Activated CD4-positive, alpha-beta T cell treated with anti-CD3 and anti-CD28 coated beads, Interleukin-2, amount 10 ng/mL, durations not matched to agents 7 days and 5 days (primary cell): ENCODE measurements around the gene UIMC1. TPM values are rescaled to one million over a fixed set of nuclear protein-coding genes. Genes with fewer than 3 reads are reported as not detected.

Experiments
- CTCF ChIA-PET: fragments of 350-600 bp; sonication (Branson Sonifier 250); formaldehyde crosslinking; loops from one replicate; lab custom pipeline; 2021; ENCODE audit warnings: antibody characterized with exemption; lab: Charles Lee
- POLR2A ChIA-PET: fragments of 350-600 bp; sonication (Branson Sonifier 250); formaldehyde crosslinking; loops from one replicate; lab custom pipeline; 2021; ENCODE audit warnings: antibody characterized with exemption; lab: Charles Lee
- DNase-seq: peaks from one replicate; pipeline ENCODE4 v3.0.0-alpha.2; 2020
- H3K27ac Mint-ChIP-seq: one replicate; pipeline ENCODE4 v1.8.0; 2021; ENCODE audit warnings: mild to moderate bottlenecking, moderate library complexity, mixed read lengths
- H3K27me3 Mint-ChIP-seq: one replicate; pipeline ENCODE4 v1.8.0; 2021; ENCODE audit warnings: mixed read lengths
- H3K36me3 Mint-ChIP-seq: one replicate; pipeline ENCODE4 v1.8.0; 2021; ENCODE audit warnings: low read depth, mixed read lengths
- H3K4me1 Mint-ChIP-seq: one replicate; pipeline ENCODE4 v1.8.0; 2021; ENCODE audit warnings: mixed read lengths
- H3K4me3 Mint-ChIP-seq: one replicate; pipeline ENCODE4 v1.8.0; 2021; ENCODE audit warnings: mild to moderate bottlenecking, moderate library complexity, mixed read lengths
- H3K9me3 Mint-ChIP-seq: one replicate; pipeline ENCODE4 v1.8.0; 2021; ENCODE audit warnings: mixed read lengths
- total RNA-seq, 2 experiments: library from RNA; stranded (reverse); gene quantifications; one replicate each; pipeline ENCODE4 v1.2.3, GENCODE V29; 2021

UIMC1 gene
- total RNA-seq, 2 experiments from 2014 or later: 49.3 to 53.0 TPM

- no peaks in the 10 kb centered on the region for H3K4me1 Mint-ChIP-seq
- no peaks in the 10 kb centered on the region for H3K36me3 Mint-ChIP-seq
- H3K27ac Mint-ChIP-seq: no peak overlapping the region
- H3K9me3 Mint-ChIP-seq: peaks cover 5% of the 10 kb centered on the region
- no peak for DNase-seq
- ChIA-PET CTCF (interaction anchor here (0.5 kb wide), 1 partner anchor 1208 kb away, joined by 4 read pairs; no protein-coding TSS in a partner anchor), POLR2A (no interaction called here)
- peaks cover 18% of the 10 kb centered on the region for H3K27me3 Mint-ChIP-seq
- H3K4me3 Mint-ChIP-seq: no peak overlapping the region
These were observed 140.6 kb downstream of the UIMC1 start for GRCh38 chr5:176865964-176866363.

GRCh38 chr5:176864755-176865154 is 141.8 kb downstream of the UIMC1 start:
- Mint-ChIP-seq H3K27me3 (peaks cover 18% of the 10 kb centered on the region), H3K36me3 (no peaks in the 10 kb centered on the region), H3K4me3 (no peak overlapping the region), H3K4me1 (no peaks in the 10 kb centered on the region), H3K27ac (no peak overlapping the region), H3K9me3 (no peaks in the 10 kb centered on the region)
- ChIA-PET POLR2A (no interaction called here), CTCF (no interaction called here)
- no peak for DNase-seq

DNA sequence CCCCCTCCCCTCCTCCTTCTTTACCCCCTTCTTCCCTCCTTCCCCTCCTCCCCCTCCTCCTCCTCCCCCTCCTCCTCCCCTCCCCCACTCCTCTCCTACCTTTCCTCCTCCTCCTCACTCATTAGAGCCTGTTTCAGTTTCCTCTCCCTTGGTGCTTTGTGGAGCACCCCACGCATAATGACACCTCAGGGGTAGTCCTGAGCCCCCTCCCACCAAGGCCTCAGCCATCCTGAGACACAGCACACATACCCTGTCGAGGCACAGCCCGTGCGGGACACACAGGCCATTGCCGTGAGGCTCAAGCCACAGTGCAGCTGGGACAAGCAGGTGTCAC is 142.8 kb downstream of the UIMC1 start:
- CTCF ChIA-PET: no interaction called here
- DNase-seq: no peak
- Mint-ChIP-seq H3K27ac (no peak overlapping the region), H3K9me3 (no peaks in the 10 kb centered on the region), H3K4me1 (no peaks in the 10 kb centered on the region), H3K4me3 (no peak overlapping the region), H3K27me3 (peaks cover 18% of the 10 kb centered on the region), H3K36me3 (no peaks in the 10 kb centered on the region)
- POLR2A ChIA-PET: no interaction called here

GRCh38 chr5:176863041-176863764 is 143.4 kb downstream of the UIMC1 start:
- Mint-ChIP-seq H3K4me3 (no peak overlapping the region), H3K36me3 (no peaks in the 10 kb centered on the region), H3K27ac (no peak overlapping the region), H3K27me3 (peaks cover 18% of the 10 kb centered on the region), H3K4me1 (no peaks in the 10 kb centered on the region), H3K9me3 (no peaks in the 10 kb centered on the region)
- ChIA-PET CTCF (no interaction called here), POLR2A (no interaction called here)
- DNase-seq: no peak

GRCh38 chr5:176862330-176862995 is 144.1 kb downstream of the UIMC1 start:
- peaks cover 18% of the 10 kb centered on the region for H3K27me3 Mint-ChIP-seq

DNA sequence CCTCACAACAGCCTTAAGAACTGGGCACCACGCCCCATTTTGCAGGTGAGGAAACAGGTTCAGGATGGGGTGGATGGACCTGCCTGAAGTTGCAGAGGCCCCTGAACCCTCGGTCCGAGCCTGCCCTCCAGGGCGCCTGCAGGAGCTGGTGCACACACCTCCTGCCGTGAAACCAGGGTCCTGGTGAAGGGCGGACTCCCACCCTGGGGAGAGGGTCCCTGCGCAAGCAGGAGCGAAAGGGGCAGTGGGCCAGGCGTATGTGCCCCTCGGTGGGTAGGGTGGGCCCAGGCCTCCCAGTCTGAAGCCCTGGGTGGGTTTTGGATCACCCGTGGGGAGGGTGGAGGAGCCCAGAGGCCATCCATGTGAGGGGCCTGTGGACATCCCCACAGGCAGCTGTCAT is 145.3 kb downstream of the UIMC1 start:
- Mint-ChIP-seq H3K4me3 (no peak overlapping the region), H3K27ac (no peak overlapping the region), H3K27me3 (peaks cover 8% of the 10 kb centered on the region), H3K36me3 (no peaks in the 10 kb centered on the region), H3K4me1 (no peaks in the 10 kb centered on the region), H3K9me3 (no peaks in the 10 kb centered on the region)
- POLR2A ChIA-PET: no interaction called here
- CTCF ChIA-PET: interaction anchor here (1.2 kb wide), 1 partner anchor 201 kb away, joined by 7 read pairs; no protein-coding TSS in a partner anchor
- no peak for DNase-seq

More at GRCh38 chr5:176862330-176862995, 144.1 kb downstream of the UIMC1 start:
- Mint-ChIP-seq H3K4me3 (no peak overlapping the region), H3K4me1 (no peaks in the 10 kb centered on the region), H3K36me3 (no peaks in the 10 kb centered on the region), H3K27ac (no peak overlapping the region), H3K9me3 (no peaks in the 10 kb centered on the region)
- POLR2A ChIA-PET: no interaction called here
- no peak for DNase-seq
- CTCF ChIA-PET: no interaction called here

GRCh38 chr5:176860381-176860780 is 146.2 kb downstream of the UIMC1 start:
- peaks cover 6% of the 10 kb centered on the region for H3K27me3 Mint-ChIP-seq
- CTCF ChIA-PET: interaction anchor here (1.0 to 1.2 kb wide), 2 partner anchors 17 to 200 kb away, joined by 3 to 7 read pairs; no protein-coding TSS in a partner anchor
- H3K27ac Mint-ChIP-seq: no peak overlapping the region

GRCh38 chr5:176859916-176860315 is 146.7 kb downstream of the UIMC1 start:
- DNase-seq: no peak
- ChIA-PET CTCF (interaction anchor here (1.0 kb wide), 1 partner anchor 18 kb away, joined by 3 read pairs; no protein-coding TSS in a partner anchor), POLR2A (no interaction called here)
- Mint-ChIP-seq H3K9me3 (no peaks in the 10 kb centered on the region), H3K36me3 (no peaks in the 10 kb centered on the region), H3K27ac (no peak overlapping the region), H3K4me3 (no peak overlapping the region), H3K4me1 (no peaks in the 10 kb centered on the region), H3K27me3 (peaks cover 5% of the 10 kb centered on the region)

More at GRCh38 chr5:176860381-176860780, 146.2 kb downstream of the UIMC1 start:
- Mint-ChIP-seq H3K4me1 (no peaks in the 10 kb centered on the region), H3K4me3 (no peak overlapping the region), H3K9me3 (no peaks in the 10 kb centered on the region), H3K36me3 (no peaks in the 10 kb centered on the region)
- no peak for DNase-seq
- POLR2A ChIA-PET: no interaction called here

DNA sequence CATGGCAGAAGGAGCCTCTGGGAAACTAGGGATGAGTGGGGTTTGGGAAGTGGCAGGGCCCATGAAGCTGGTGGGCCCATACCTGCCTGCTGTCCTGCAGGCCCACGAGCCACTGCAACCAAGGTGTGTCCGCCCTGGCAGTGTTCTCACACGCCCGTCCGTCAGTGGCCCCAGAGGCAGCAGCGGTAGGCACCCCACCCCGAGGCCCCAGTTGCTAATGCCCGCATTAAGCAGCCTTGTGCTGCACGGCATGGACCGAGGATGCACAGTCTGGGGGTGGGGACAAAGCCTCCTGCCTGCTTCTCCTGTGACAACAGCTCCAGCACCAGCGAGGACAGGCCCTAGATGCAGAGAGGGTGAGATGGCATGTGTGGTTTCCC is 148.7 kb downstream of the UIMC1 start:
- no peak overlapping the region for H3K27ac Mint-ChIP-seq
- no peak for DNase-seq
- H3K27me3 Mint-ChIP-seq: peaks cover under 1% of the 10 kb centered on the region
- H3K4me3 Mint-ChIP-seq: no peak overlapping the region
- ChIA-PET CTCF (no interaction called here), POLR2A (no interaction called here)
- no peaks in the 10 kb centered on the region for H3K4me1 Mint-ChIP-seq
- no peaks in the 10 kb centered on the region for H3K36me3 Mint-ChIP-seq
- no peaks in the 10 kb centered on the region for H3K9me3 Mint-ChIP-seq

DNA sequence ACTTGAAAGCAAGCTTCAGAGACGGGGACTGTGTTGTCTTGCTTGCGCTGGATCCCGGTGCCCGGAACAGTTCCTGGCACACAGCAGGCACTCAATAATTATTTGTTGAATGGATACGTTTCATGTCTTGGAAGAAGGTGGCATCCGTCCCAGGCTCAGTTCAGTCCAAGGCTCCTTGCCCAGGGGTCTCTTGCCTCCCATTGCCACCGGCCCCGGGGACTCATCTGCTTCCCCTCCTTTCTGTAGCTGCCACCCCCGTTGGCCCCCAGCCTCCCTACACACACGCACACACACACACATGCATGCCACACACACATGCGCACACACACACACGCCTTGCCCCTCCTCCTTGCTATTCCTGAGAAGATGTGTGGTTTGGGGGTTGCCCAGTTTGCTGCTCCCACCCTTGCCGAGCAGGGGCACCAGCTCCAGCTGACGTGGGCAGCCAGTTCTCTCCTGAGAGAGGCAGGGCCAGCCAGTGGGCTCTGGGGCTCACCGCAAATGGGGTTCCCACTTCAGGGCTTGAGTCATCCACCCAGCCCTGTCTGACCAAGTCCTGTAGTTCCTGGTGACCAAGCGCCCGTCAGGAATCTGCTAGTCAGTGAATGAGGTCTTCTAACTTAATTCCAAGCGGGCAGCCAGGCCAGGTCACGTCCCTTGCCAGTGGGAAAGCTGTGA is 149.2 kb downstream of the UIMC1 start:
- no peaks in the 10 kb centered on the region for H3K36me3 Mint-ChIP-seq
- DNase-seq: no peak
- H3K4me1 Mint-ChIP-seq: no peaks in the 10 kb centered on the region
- H3K9me3 Mint-ChIP-seq: no peaks in the 10 kb centered on the region
- no peaks in the 10 kb centered on the region for H3K27me3 Mint-ChIP-seq
- ChIA-PET CTCF (interaction anchor here (0.5 kb wide), 1 partner anchor 29 kb away, joined by 6 read pairs; no protein-coding TSS in a partner anchor), POLR2A (no interaction called here)
- no peak overlapping the region for H3K27ac Mint-ChIP-seq
- H3K4me3 Mint-ChIP-seq: no peak overlapping the region

DNA sequence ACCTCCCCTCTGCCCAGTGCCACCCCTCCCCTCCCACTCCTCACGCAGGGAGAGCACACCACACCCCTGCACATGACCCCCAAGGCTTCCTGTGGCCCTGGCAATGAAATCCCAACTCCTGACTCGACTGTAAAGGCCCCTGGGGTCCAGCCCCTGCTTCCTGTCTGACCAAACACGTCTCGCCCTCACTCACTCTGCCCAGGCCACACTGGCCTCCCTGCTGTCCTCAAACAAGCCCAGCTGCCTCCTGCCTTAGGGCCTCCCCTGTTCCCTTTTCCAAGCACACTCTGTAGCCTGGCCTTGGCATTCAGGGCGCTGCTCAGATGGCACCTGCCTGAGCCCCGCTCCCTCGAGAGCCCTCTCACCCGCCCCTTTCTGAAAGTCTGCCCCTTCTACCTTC is 149.8 kb downstream of the UIMC1 start:
- H3K4me3 Mint-ChIP-seq: no peak overlapping the region
- no peak overlapping the region for H3K27ac Mint-ChIP-seq
- DNase-seq: no peak
- H3K9me3 Mint-ChIP-seq: no peaks in the 10 kb centered on the region
- no peaks in the 10 kb centered on the region for H3K27me3 Mint-ChIP-seq
- H3K4me1 Mint-ChIP-seq: no peaks in the 10 kb centered on the region
- no peaks in the 10 kb centered on the region for H3K36me3 Mint-ChIP-seq
- CTCF ChIA-PET: interaction anchor here (0.5 kb wide), 1 partner anchor 30 kb away, joined by 6 read pairs; no protein-coding TSS in a partner anchor
- POLR2A ChIA-PET: no interaction called here

DNA sequence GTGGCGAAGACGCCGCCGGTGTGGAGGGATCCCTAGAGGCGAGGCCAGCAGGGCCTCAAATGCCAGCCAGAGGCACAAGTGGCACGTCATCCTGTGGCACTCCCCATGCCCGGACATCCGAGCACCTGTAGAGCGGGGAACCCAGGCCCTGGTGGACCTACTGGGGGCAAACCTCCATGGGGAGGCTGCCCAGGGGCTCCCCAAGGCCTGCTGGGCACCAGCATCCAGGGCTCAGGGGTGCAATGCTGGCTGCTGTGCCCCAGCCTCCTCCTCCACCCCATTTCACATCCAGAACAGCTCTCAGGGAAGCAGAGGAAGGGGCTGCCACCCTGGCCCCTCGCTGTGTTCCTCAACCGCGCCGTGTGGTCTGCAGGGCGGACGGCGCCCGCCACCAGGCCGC is 151.0 kb downstream of the UIMC1 start:
- Mint-ChIP-seq H3K9me3 (no peaks in the 10 kb centered on the region), H3K27me3 (no peaks in the 10 kb centered on the region), H3K4me1 (no peaks in the 10 kb centered on the region), H3K4me3 (no peak overlapping the region), H3K36me3 (no peaks in the 10 kb centered on the region), H3K27ac (no peak overlapping the region)
- ChIA-PET CTCF (no interaction called here), POLR2A (no interaction called here)
- DNase-seq: no peak
